ENCODE measurements around the gene OTOA.
"Not testable (repeated sequence)": the region's sequence is repeated elsewhere in the genome, so short reads cannot be mapped to it uniquely, and the experiment has no call there.

The OTOA gene

GRCh38 chr16:21663889-21664647 lies at the start of gene OTOA:
TSS of gene OTOA (plus strand) at chr16:21663968. CDS start at chr16:21678515, 14,547 bp downstream.
- DNase-seq (ENCODE audit: low read depth): no peak

- DNase-seq (ENCODE audit: low read depth): no peak
These were observed 48.9 kb upstream of the OTOA start for GRCh38 chr16:21614896-21615295.

GRCh38 chr16:21617607-21618006 lies 46.2 kb upstream of the OTOA start:
- DNase-seq (ENCODE audit: low read depth): no peak

- DNase-seq (ENCODE audit: low read depth): no peak
These were observed 45.5 kb upstream of the OTOA start for GRCh38 chr16:21618281-21618680.

- no peak for DNase-seq (ENCODE audit: low read depth)
These were observed 43.9 kb upstream of the OTOA start for GRCh38 chr16:21619765-21620425.

GRCh38 chr16:21620592-21620991 lies 43.2 kb upstream of the OTOA start:
- DNase-seq (ENCODE audit: low read depth): no peak

- DNase-seq (ENCODE audit: low read depth): no peak
These were observed 41.2 kb upstream of the OTOA start for GRCh38 chr16:21622545-21622944.

GRCh38 chr16:21625026-21625425 lies 38.7 kb upstream of the OTOA start:
- DNase-seq (ENCODE audit: low read depth): no peak

GRCh38 chr16:21626659-21627277 lies 37.0 kb upstream of the OTOA start:
- peak; percentile 76 for DNase-seq (ENCODE audit: low read depth)

GRCh38 chr16:21628121-21628726 lies 35.5 kb upstream of the OTOA start:
- no peak for DNase-seq (ENCODE audit: low read depth)

- DNase-seq (ENCODE audit: low read depth): no peak
These were observed 35.0 kb upstream of the OTOA start for GRCh38 chr16:21628772-21629171.

- not testable (repeated sequence) for DNase-seq (ENCODE audit: low read depth)
These were observed 33.9 kb upstream of the OTOA start for GRCh38 chr16:21629616-21630539.

GRCh38 chr16:21630866-21631265 lies 32.9 kb upstream of the OTOA start:
- not testable (repeated sequence) for DNase-seq (ENCODE audit: low read depth)

GRCh38 chr16:21631376-21631775 lies 32.4 kb upstream of the OTOA start:
- not testable (repeated sequence) for DNase-seq (ENCODE audit: low read depth)

GRCh38 chr16:21631951-21632575 lies 31.7 kb upstream of the OTOA start:
- not testable (repeated sequence) for DNase-seq (ENCODE audit: low read depth)

- DNase-seq (ENCODE audit: low read depth): no peak
These were observed 29.6 kb upstream of the OTOA start for GRCh38 chr16:21634216-21634615.

- not testable (repeated sequence) for DNase-seq (ENCODE audit: low read depth)
These were observed 28.1 kb upstream of the OTOA start for GRCh38 chr16:21635694-21636093.

GRCh38 chr16:21637032-21637968 lies 26.5 kb upstream of the OTOA start:
- no peak for DNase-seq (ENCODE audit: low read depth)

GRCh38 chr16:21638573-21638975 lies 25.2 kb upstream of the OTOA start:
- peak; percentile 31 for DNase-seq (ENCODE audit: low read depth)

- no peak for DNase-seq (ENCODE audit: low read depth)
These were observed 24.3 kb upstream of the OTOA start for GRCh38 chr16:21639493-21639892.

Measured in non-pigmented ciliary epithelial cell (primary cell).